BLaER1 treated with 17β-estradiol and CSF1 and Interleukin-3, amounts not matched to agents 10 nM and 100 nM (cell line): ENCODE data around the gene MCC.

Source experiments
- H3K27ac ChIP-seq, 11 experiments: shearing (Covaris generic); formaldehyde crosslinking; 2 replicates each; pipeline ENCODE4 v1.8.1; 2022
- H3K27me3 ChIP-seq, 11 experiments: shearing (Covaris generic); formaldehyde crosslinking; 2 replicates each; pipeline ENCODE4 v1.8.1; 2022
- H3K36me3 ChIP-seq, 11 experiments: shearing (Covaris generic); formaldehyde crosslinking; 2 replicates each; pipeline ENCODE4 v1.8.1; 2022
- H3K4me1 ChIP-seq, 10 experiments: shearing (Covaris generic); formaldehyde crosslinking; 2 replicates each; pipeline ENCODE4 v1.8.1; 2022
- H3K4me2 ChIP-seq, 11 experiments: shearing (Covaris generic); formaldehyde crosslinking; 2 replicates each; pipeline ENCODE4 v1.8.1; 2022
- H3K4me3 ChIP-seq, 10 experiments: shearing (Covaris generic); formaldehyde crosslinking; 2 replicates each; pipeline ENCODE4 v1.8.1; 2022
- H3K9ac ChIP-seq, 11 experiments: shearing (Covaris generic); formaldehyde crosslinking; 2 replicates each; pipeline ENCODE4 v1.8.1; 2022
- H3K9me3 ChIP-seq, 11 experiments: shearing (Covaris generic); formaldehyde crosslinking; replicated peaks in 1 of 11; 2 replicates each; pipeline ENCODE4 v1.8.1; 2022
- H4K20me1 ChIP-seq, 11 experiments: shearing (Covaris generic); formaldehyde crosslinking; 2 replicates each; pipeline ENCODE4 v1.8.1; 2022
- Cebpa-rat ChIP-seq, 11 experiments: shearing (Covaris generic); IDR thresholded peaks; 2 replicates each; pipeline ENCODE4 v1.8.1; 2022

Gene MCC

DNA sequence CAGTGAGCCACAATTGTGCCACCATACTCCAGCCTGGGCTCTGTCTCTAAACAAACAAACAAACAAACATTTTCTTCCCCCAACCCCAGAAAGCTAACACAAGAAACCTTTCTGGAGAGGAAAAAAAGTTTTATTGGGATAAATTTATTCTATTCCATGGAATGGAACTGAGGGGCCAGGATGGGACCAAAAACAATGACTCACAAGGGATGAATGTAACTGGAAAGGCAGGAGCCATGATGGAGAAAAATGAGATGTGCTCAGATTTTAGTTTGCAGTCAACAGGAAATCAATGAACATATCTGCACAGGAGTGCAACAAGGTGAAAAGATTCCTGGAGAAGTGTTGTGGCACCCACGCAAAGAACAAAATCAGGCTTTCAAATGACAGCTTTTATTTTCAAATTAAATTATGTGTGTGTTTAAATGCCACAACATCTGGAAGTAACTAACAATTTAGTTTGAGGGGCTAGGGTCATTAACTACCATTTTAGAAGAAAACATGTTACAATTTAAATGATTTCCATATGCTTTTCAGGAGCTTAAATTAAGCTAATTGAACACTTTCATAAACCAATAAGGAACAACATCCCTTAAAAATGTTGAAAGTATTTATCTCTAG lies 262.0 kb downstream of the MCC start:
- no peaks in the 10 kb centered on the region for H3K36me3 ChIP-seq
- H3K4me2 ChIP-seq, result no peak overlapping the region
- H3K4me3 ChIP-seq, result no peak overlapping the region
- TF ChIP-seq Cebpa-rat (IDR thresholded peaks at IDR 0.05), result no peak
- H3K4me1 ChIP-seq, result peaks cover 0 to 10% (median 0%) of the 10 kb centered on the region in 10 experiments; a peak in 3 of 20 replicates
- no peak overlapping the region for H3K9ac ChIP-seq
- no peaks in the 10 kb centered on the region for H4K20me1 ChIP-seq
- no peaks in the 10 kb centered on the region for H3K9me3 ChIP-seq
- no peak overlapping the region for H3K27ac ChIP-seq
- H3K27me3 ChIP-seq, result no peaks in the 10 kb centered on the region

- Histone ChIP-seq H3K36me3 (no peaks in the 10 kb centered on the region), H3K4me3 (no peak overlapping the region), H4K20me1 (no peaks in the 10 kb centered on the region), H3K4me1 (peaks cover 0 to under 1% (median 0%) of the 10 kb centered on the region in 10 experiments; a peak in 1 of 20 replicates), H3K9ac (no peak overlapping the region), H3K27ac (no peak overlapping the region), H3K27me3 (no peaks in the 10 kb centered on the region), H3K9me3 (no peaks in the 10 kb centered on the region), H3K4me2 (no peak overlapping the region)
- TF ChIP-seq Cebpa-rat (IDR thresholded peaks at IDR 0.05), result no peak
Measured at GRCh38 chr5:113225259-113225658, 263.0 kb downstream of the MCC start.

GRCh38 chr5:113224605-113225065 lies 263.6 kb downstream of the MCC start:
- H3K4me3 ChIP-seq, result no peak overlapping the region
- no peak overlapping the region for H3K4me2 ChIP-seq

DNA sequence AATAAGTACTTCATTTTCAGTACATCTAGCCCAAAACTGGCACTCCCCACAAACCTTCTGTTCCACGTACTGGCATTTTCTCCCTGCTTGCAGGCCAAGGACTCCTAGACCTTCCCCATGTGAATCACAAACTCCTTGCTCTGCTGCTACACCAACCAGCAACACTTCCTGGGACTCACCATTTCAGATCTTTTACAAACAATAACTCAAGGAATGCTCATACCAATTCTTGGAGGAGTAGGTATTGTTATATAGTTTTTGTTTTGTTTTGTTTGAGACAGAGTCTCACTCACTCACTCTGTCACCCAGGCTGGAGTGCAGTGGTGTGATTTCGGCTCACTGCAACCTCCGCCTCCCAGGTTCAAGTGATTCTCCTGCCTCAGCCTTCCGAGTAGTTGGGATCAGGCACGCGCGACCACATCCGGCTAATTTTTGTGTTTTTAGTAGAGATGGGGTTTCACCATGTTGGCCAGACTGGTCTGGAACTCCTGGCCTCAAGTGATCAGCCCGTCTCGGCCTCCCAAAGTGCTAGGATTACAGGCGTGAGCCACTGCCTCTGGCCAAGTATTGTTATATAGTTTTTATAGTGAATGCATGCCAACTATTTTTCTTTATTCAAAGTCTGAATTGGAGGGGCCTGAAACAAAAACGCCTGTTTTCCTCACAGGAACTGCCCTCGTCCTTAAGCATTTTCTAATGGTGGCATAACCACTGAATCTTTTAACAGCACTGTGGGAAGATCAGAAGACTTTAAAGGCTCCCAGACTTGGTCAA lies 264.2 kb downstream of the MCC start:
- H3K4me1 ChIP-seq, result no peaks in the 10 kb centered on the region

More at GRCh38 chr5:113224605-113225065, 263.6 kb downstream of the MCC start:
- Histone ChIP-seq H3K27ac (no peak overlapping the region), H3K4me1 (no peaks in the 10 kb centered on the region), H3K27me3 (no peaks in the 10 kb centered on the region), H3K9me3 (no peaks in the 10 kb centered on the region), H4K20me1 (no peaks in the 10 kb centered on the region), H3K36me3 (no peaks in the 10 kb centered on the region), H3K9ac (no peak overlapping the region)
- no peak for TF ChIP-seq Cebpa-rat (IDR thresholded peaks at IDR 0.05)

GRCh38 chr5:113223315-113223714 lies 264.9 kb downstream of the MCC start:
- Histone ChIP-seq H3K27me3 (no peaks in the 10 kb centered on the region), H3K9ac (no peak overlapping the region), H3K4me2 (no peak overlapping the region), H3K4me1 (no peaks in the 10 kb centered on the region), H3K27ac (no peak overlapping the region), H4K20me1 (no peaks in the 10 kb centered on the region), H3K9me3 (no peaks in the 10 kb centered on the region), H3K36me3 (no peaks in the 10 kb centered on the region), H3K4me3 (no peak overlapping the region)
- TF ChIP-seq Cebpa-rat (IDR thresholded peaks at IDR 0.05), result no peak

More for the DNA sequence above, 264.2 kb downstream of the MCC start:
- no peak overlapping the region for H3K9ac ChIP-seq
- H4K20me1 ChIP-seq, result no peaks in the 10 kb centered on the region
- H3K27ac ChIP-seq, result no peak overlapping the region
- no peak overlapping the region for H3K4me3 ChIP-seq
- H3K9me3 ChIP-seq, result no peaks in the 10 kb centered on the region
- no peak for TF ChIP-seq Cebpa-rat (IDR thresholded peaks at IDR 0.05)
- H3K4me2 ChIP-seq, result no peak overlapping the region
- H3K36me3 ChIP-seq, result no peaks in the 10 kb centered on the region
- H3K27me3 ChIP-seq, result no peaks in the 10 kb centered on the region

GRCh38 chr5:113221294-113222176 lies 266.7 kb downstream of the MCC start:
- H3K4me1 ChIP-seq, result no peaks in the 10 kb centered on the region
- no peak overlapping the region for H3K4me2 ChIP-seq
- TF ChIP-seq Cebpa-rat (IDR thresholded peaks at IDR 0.05), result no peak
- no peaks in the 10 kb centered on the region for H3K27me3 ChIP-seq
- H3K27ac ChIP-seq, result no peak overlapping the region
- H3K9me3 ChIP-seq, result no peaks in the 10 kb centered on the region
- H3K4me3 ChIP-seq, result no peak overlapping the region
- no peaks in the 10 kb centered on the region for H4K20me1 ChIP-seq
- H3K9ac ChIP-seq, result no peak overlapping the region
- no peaks in the 10 kb centered on the region for H3K36me3 ChIP-seq

GRCh38 chr5:113219695-113220094 lies 268.6 kb downstream of the MCC start:
- Histone ChIP-seq H3K9ac (no peak overlapping the region), H3K27me3 (no peaks in the 10 kb centered on the region), H3K36me3 (no peaks in the 10 kb centered on the region), H3K27ac (no peak overlapping the region), H4K20me1 (no peaks in the 10 kb centered on the region), H3K4me1 (no peaks in the 10 kb centered on the region), H3K9me3 (no peaks in the 10 kb centered on the region), H3K4me2 (no peak overlapping the region), H3K4me3 (no peak overlapping the region)
- no peak for TF ChIP-seq Cebpa-rat (IDR thresholded peaks at IDR 0.05)

GRCh38 chr5:113218906-113219517 lies 269.2 kb downstream of the MCC start:
- H3K4me1 ChIP-seq, result 0 out of 20 replicates have a peak, but pooled peaks cover 0 to under 1% (median 0%) of the 10 kb centered on the region in 10 experiments
- H3K27me3 ChIP-seq, result no peaks in the 10 kb centered on the region
- H3K4me2 ChIP-seq, result no peak overlapping the region

DNA sequence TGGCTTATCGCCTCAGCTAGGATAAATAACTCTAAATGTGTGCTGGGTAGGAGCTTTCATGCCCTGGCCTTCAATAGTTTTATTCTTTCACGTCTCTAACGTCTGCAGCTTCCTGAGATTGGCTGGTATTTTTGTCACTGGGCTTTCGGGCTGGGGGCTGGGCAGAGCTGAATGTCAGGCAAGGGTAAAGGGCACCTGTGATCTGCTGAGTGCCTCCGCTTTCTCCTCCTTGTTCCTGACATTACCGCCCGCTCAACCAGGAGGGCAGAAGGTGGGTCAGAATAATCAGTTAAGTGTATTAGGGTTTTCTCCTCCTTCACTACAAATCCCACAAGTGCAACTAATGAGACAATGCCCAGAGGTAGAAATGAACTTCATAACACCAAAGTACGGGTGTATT lies 270.1 kb downstream of the MCC start:
- Histone ChIP-seq H3K27me3 (no peaks in the 10 kb centered on the region), H3K9ac (no peak overlapping the region), H3K36me3 (no peaks in the 10 kb centered on the region), H3K9me3 (no peaks in the 10 kb centered on the region), H3K27ac (no peak overlapping the region), H3K4me1 (peaks cover 0 to 8% (median 0%) of the 10 kb centered on the region in 10 experiments; a peak in 3 of 20 replicates), H3K4me3 (no peak overlapping the region), H3K4me2 (no peak overlapping the region), H4K20me1 (no peaks in the 10 kb centered on the region)
- no peak for TF ChIP-seq Cebpa-rat (IDR thresholded peaks at IDR 0.05)

More at GRCh38 chr5:113218906-113219517, 269.2 kb downstream of the MCC start:
- H3K9ac ChIP-seq, result no peak overlapping the region
- no peaks in the 10 kb centered on the region for H3K9me3 ChIP-seq
- no peak overlapping the region for H3K27ac ChIP-seq
- H3K4me3 ChIP-seq, result no peak overlapping the region
- no peaks in the 10 kb centered on the region for H4K20me1 ChIP-seq
- TF ChIP-seq Cebpa-rat (IDR thresholded peaks at IDR 0.05), result no peak
- H3K36me3 ChIP-seq, result no peaks in the 10 kb centered on the region
